Activated T-helper 1 cell treated with anti-CD3 and anti-CD28 coated beads, Interleukin-12 subunit alpha, Interleukin-12 subunit beta, Interleukin-2, Interleukin-4 antibody, amounts not matched to agents 30 ng/mL and 10 ng/mL and 1 ng/mL, durations not matched to agents 14 hours and 24 hours and 36 hours (primary cell): ENCODE results near the gene TGFB1. TPM values are rescaled to one million over a fixed set of nuclear protein-coding genes. Genes with fewer than 3 reads are reported as not detected.
"Not testable (repeated sequence)": the region's sequence is repeated elsewhere in the genome, so short reads cannot be mapped to it uniquely, and the experiment has no call there.

Experiments used
- DNase-seq: peaks from one replicate; pipeline ENCODE4 v3.0.0; 2021; ENCODE audit warnings: low spot score
- H3K27ac Mint-ChIP-seq: one replicate; pipeline ENCODE4 v1.8.0; 2021; ENCODE audit warnings: mild to moderate bottlenecking, mixed read lengths
- H3K27me3 Mint-ChIP-seq: one replicate; pipeline ENCODE4 v1.8.0; 2022; ENCODE audit warnings: mild to moderate bottlenecking, moderate library complexity, mixed read lengths; ENCODE audit not compliant: insufficient read depth
- H3K36me3 Mint-ChIP-seq: one replicate; pipeline ENCODE4 v1.8.0; 2021; ENCODE audit warnings: low read depth, mixed read lengths
- H3K4me1 Mint-ChIP-seq: one replicate; pipeline ENCODE4 v1.8.0; 2021; ENCODE audit warnings: low read depth, mixed read lengths
- H3K4me3 Mint-ChIP-seq: one replicate; pipeline ENCODE4 v1.8.0; 2021; ENCODE audit warnings: mild to moderate bottlenecking, moderate library complexity, mixed read lengths
- H3K9me3 Mint-ChIP-seq: one replicate; pipeline ENCODE4 v1.8.0; 2021; ENCODE audit warnings: mixed read lengths
- intact Hi-C: fragments of 100-400 bp; cut with micrococcal nuclease; formaldehyde crosslinking; loops from one replicate; pipeline ENCODE4 v1.15.1; 2024
- total RNA-seq: library from RNA; stranded (reverse); gene quantifications from 2 replicates; pipeline ENCODE4 v1.2.3, GENCODE V29; 2022

Gene TGFB1
- total RNA-seq, 1 donor from 2014 or later: 108 TPM

DNA sequence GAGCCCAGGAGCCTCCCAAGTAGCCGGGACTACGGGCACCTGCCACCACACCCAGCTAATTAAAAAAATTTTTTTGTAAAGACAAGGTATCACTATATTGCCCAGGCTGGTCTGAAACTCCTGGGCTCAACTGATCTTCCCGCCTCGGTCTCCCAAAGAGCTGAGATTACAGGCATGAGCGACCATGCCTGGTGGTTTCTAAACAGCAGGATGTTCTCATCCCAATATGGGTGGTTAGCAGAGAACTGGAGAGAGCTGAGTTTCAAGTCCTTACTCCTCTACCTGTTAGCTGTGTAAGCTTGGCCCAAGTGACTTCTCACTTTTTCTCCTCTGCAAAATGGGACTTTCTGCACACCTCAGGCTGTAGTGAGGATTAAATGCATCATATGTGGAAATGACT lies 30.6 kb upstream of the TGFB1 start:
- H3K27ac Mint-ChIP-seq: no peak overlapping the region
- H3K4me1 Mint-ChIP-seq: no peaks in the 10 kb centered on the region
- peaks cover 9% of the 10 kb centered on the region for H3K36me3 Mint-ChIP-seq
- DNase-seq: no peak
- H3K27me3 Mint-ChIP-seq: no peaks in the 10 kb centered on the region
- intact Hi-C loops: no loop called here
- no peak overlapping the region for H3K4me3 Mint-ChIP-seq
- no peaks in the 10 kb centered on the region for H3K9me3 Mint-ChIP-seq

DNA sequence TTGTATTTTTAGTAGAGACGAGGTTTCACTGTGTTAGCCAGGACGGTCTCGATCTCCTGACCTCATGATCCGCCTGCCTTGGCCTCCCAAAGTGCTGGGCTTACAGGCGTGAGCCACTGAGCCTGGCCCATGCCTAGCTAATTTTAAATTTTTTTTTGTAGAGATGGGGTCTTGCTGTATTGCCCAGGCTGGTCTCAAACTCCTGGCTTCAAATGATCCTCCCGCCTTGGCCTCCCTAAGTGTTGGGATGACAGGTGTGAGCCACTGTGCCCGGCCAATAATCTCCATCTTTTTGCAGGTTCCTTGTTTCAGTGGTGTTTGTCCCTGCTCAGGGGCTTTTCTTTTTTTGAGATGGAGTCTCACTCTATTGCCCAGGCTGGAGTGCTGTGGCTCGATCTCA lies 27.8 kb upstream of the TGFB1 start:
- DNase-seq, H3K9me3 Mint-ChIP-seq, H3K27ac Mint-ChIP-seq, H3K4me3 Mint-ChIP-seq, H3K4me1 Mint-ChIP-seq, H3K27me3 Mint-ChIP-seq, intact Hi-C loops: not testable (repeated sequence)
- H3K36me3 Mint-ChIP-seq: peaks cover 11% of the 10 kb centered on the region

DNA sequence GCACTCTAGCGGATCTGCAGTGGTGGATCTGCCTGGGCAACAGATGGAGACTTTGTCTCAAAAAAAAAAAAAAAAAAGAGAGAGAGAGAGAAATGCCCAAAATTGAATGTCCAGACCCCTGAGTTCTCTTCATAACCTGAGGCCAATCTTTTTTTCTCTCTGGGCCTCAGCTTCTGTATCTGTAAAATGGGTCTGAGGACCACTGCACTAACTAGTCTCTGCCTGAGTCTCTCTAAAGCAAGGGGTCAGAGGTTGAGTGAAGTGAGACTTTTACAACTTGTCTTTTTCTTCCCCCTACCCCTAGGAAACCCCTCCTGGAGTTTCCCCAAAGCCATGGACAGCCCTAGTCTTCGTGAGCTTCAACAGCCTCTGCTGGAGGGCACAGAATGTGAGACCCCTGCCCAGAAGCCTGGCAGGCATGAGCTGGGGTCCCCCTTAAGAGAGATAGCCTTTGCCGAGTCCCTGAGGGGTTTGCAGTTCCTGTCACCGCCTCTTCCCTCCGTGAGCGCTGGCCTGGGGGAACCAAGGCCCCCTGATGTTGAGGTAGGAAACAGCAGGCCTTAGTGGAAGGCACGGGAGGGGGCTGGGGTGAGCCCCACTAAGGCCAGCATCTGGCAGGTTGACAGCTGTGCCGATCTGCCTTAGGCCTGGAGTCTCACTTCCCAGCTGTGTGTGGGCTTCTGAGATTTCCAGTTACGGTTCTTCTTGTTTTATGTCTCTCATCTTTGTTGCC lies 24.4 kb upstream of the TGFB1 start:
- Mint-ChIP-seq H3K27ac (no peak overlapping the region), H3K9me3 (no peaks in the 10 kb centered on the region), H3K36me3 (peaks cover 3% of the 10 kb centered on the region), H3K4me1 (peaks cover 14% of the 10 kb centered on the region), H3K4me3 (no peak overlapping the region), H3K27me3 (peaks cover 2% of the 10 kb centered on the region)
- intact Hi-C loops: no loop called here
- no peak for DNase-seq

GRCh38 chr19:41376998-41377365 lies 23.3 kb upstream of the TGFB1 start:
- intact Hi-C loops: no loop called here
- H3K4me3 Mint-ChIP-seq: peak overlapping the region; percentile 82
- H3K36me3 Mint-ChIP-seq: peaks cover 3% of the 10 kb centered on the region
- peaks cover 2% of the 10 kb centered on the region for H3K27me3 Mint-ChIP-seq
- DNase-seq: no peak
- no peaks in the 10 kb centered on the region for H3K9me3 Mint-ChIP-seq
- peaks cover 14% of the 10 kb centered on the region for H3K4me1 Mint-ChIP-seq
- peak overlapping the region; percentile 83 for H3K27ac Mint-ChIP-seq

- H3K27me3 Mint-ChIP-seq: peaks cover 2% of the 10 kb centered on the region
- peak within 1 kb of the TSS; percentile 82 for H3K4me3 Mint-ChIP-seq
- H3K9me3 Mint-ChIP-seq: no peaks in the 10 kb centered on the region
- intact Hi-C loops: no loop called here
- DNase-seq: no peak
- peaks cover 14% of the 10 kb centered on the region for H3K4me1 Mint-ChIP-seq
- peaks cover 4% of the 10 kb centered on the region for H3K36me3 Mint-ChIP-seq
- H3K27ac Mint-ChIP-seq: peak within 1 kb of the TSS; percentile 83
These were observed 22.7 kb upstream of the TGFB1 start, which contains the start of gene TMEM91 for GRCh38 chr19:41376241-41376997. Gene TMEM91, plus strand, starts transcription at chr19:41376533. Its CDS starts 1,777 bp downstream, at chr19:41378310.

- intact Hi-C loops: no loop called here
- H3K27me3 Mint-ChIP-seq: peaks cover 2% of the 10 kb centered on the region
- H3K4me3 Mint-ChIP-seq: no peak overlapping the region
- H3K36me3 Mint-ChIP-seq: peaks cover 6% of the 10 kb centered on the region
- H3K27ac Mint-ChIP-seq: no peak overlapping the region
- H3K4me1 Mint-ChIP-seq: peaks cover 14% of the 10 kb centered on the region
- H3K9me3 Mint-ChIP-seq: no peaks in the 10 kb centered on the region
- DNase-seq: no peak
These were observed 20.3 kb upstream of the TGFB1 start for GRCh38 chr19:41373993-41374392.

- Mint-ChIP-seq H3K27ac (no peak overlapping the region), H3K4me1 (peaks cover 14% of the 10 kb centered on the region), H3K9me3 (no peaks in the 10 kb centered on the region), H3K27me3 (peaks cover 2% of the 10 kb centered on the region), H3K36me3 (peaks cover 6% of the 10 kb centered on the region), H3K4me3 (no peak overlapping the region)
- DNase-seq: no peak
- intact Hi-C loops: no loop called here
These were observed 18.8 kb upstream of the TGFB1 start for GRCh38 chr19:41372501-41372900.

DNA sequence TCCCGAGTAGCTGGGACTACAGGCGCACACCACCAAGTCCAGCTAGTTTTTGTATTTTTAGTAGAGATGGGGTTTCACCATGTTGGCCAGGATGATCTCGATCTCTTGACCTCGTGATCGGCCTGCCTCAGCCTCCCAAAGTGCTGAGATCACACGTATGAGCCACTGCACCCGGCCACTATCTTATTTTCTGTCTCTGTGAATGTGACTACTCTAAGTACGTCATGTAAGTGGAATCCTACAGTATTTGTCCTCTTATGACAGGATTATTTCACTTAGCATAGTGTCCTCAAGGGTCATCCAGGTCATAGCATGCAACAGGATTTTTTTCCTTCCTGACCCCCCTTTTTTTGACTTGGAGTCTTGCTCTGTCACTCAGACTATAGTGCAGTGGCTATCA lies 17.8 kb upstream of the TGFB1 start:
- Mint-ChIP-seq H3K27me3 (peaks cover under 1% of the 10 kb centered on the region), H3K27ac (no peak overlapping the region), H3K9me3 (no peaks in the 10 kb centered on the region), H3K4me1 (peaks cover 6% of the 10 kb centered on the region), H3K36me3 (peaks cover 3% of the 10 kb centered on the region), H3K4me3 (no peak overlapping the region)
- intact Hi-C loops: no loop called here
- no peak for DNase-seq

DNA sequence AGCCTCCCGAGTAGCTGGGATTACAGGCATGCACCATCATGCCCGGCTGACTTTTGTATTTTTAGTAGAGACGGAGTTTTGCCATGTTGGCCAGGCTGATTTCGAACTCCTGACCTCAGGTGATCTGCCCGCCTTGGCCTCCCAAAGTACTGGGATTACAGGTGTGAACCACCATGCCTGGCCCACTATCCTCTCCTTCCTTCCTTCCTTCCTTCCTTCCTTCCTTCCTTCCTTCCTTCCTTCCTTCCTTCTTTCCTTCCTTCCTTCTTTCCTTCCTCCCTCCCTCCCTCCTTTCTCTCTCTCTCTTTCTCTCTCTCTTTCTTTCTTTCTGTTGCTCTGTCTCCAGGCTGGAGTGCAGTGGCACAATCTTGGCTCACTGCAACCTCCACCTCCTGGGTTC lies 17.4 kb upstream of the TGFB1 start:
- H3K4me3 Mint-ChIP-seq, H3K9me3 Mint-ChIP-seq, H3K4me1 Mint-ChIP-seq, H3K27me3 Mint-ChIP-seq, H3K27ac Mint-ChIP-seq, intact Hi-C loops, H3K36me3 Mint-ChIP-seq, DNase-seq: not testable (repeated sequence)

- Mint-ChIP-seq H3K9me3 (no peaks in the 10 kb centered on the region), H3K36me3 (peaks cover 3% of the 10 kb centered on the region), H3K4me1 (peaks cover 5% of the 10 kb centered on the region), H3K27me3 (no peaks in the 10 kb centered on the region), H3K4me3 (no peak overlapping the region), H3K27ac (no peak overlapping the region)
- no peak for DNase-seq
- intact Hi-C loops: no loop called here
These were observed 16.0 kb upstream of the TGFB1 start for GRCh38 chr19:41369769-41370168.

DNA sequence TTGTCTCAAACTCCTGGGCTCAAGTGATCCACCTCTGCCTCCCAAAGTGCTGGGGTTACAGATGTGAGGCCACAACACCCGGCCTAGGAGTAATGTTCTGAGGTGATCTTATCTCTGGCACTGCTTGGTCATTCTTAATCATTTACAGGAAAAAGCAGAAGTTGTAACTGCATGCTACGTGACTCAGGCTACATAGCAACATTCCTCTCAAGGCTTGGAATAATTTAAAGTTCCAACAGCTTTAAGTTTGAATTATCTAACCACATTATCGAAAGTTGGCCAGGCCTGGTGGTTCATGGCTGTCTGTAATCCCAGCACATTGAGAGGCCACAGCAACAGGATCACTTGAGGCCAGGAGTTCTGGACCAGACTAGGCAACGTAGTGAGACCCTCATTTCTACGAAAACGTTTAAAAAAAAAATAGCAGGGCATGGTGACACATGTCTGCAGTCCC lies 14.2 kb upstream of the TGFB1 start:
- Mint-ChIP-seq H3K27me3 (no peaks in the 10 kb centered on the region), H3K27ac (no peak overlapping the region), H3K4me1 (peaks cover 18% of the 10 kb centered on the region), H3K4me3 (no peak overlapping the region), H3K9me3 (no peaks in the 10 kb centered on the region), H3K36me3 (peaks cover 3% of the 10 kb centered on the region)
- no peak for DNase-seq
- intact Hi-C loops: no loop called here

GRCh38 chr19:41366089-41366488 lies 12.4 kb upstream of the TGFB1 start:
- Mint-ChIP-seq H3K4me3 (peak overlapping the region; percentile 60), H3K9me3 (no peaks in the 10 kb centered on the region), H3K27ac (no peak overlapping the region), H3K36me3 (no peaks in the 10 kb centered on the region), H3K27me3 (no peaks in the 10 kb centered on the region), H3K4me1 (peaks cover 24% of the 10 kb centered on the region)
- no peak for DNase-seq
- intact Hi-C loops: no loop called here
